SU-DHL-6 (cell line): Measurements from ENCODE around the gene SETD2.

Experiments
- CTCF ChIP-seq: fragments of 200-600 bp; sonication (generic); IDR thresholded peaks from one replicate; pipeline ENCODE4 v1.5.1; 2017; ENCODE audit warnings: antibody characterized with exemption, mild to moderate bottlenecking, low read length, moderate library complexity; ENCODE audit not compliant: insufficient read depth, poor library complexity, severe bottlenecking
- EZH2phosphoT487 ChIP-seq: fragments of 200-600 bp; sonication (generic), shearing (Covaris generic); conservative IDR thresholded peaks from 2 replicates; pipeline ENCODE4 v1.6.1; 2018; ENCODE audit warnings: mild to moderate bottlenecking, antibody characterized with exemption, low read length, moderate library complexity, mixed read lengths

- TF ChIP-seq CTCF (no peak), EZH2phosphoT487 (no peak)
Measured at GRCh38 chr3:46979958-46980497, 183.9 kb downstream of the SETD2 start.
